NCI-H446 (cell line): Measurements from ENCODE around the gene SHROOM2.

ENCODE experiments used
- DNase-seq, 2 experiments: peaks; one replicate each; lab custom pipeline; 2025; lab: John Stamatoyannopoulos, UW

Gene SHROOM2

GRCh38 chrX:9940421-9940820 lies 154.2 kb downstream of the SHROOM2 start:
- DNase-seq: no peak

GRCh38 chrX:9942086-9942485 lies 155.9 kb downstream of the SHROOM2 start:
- DNase-seq: no peak

DNA sequence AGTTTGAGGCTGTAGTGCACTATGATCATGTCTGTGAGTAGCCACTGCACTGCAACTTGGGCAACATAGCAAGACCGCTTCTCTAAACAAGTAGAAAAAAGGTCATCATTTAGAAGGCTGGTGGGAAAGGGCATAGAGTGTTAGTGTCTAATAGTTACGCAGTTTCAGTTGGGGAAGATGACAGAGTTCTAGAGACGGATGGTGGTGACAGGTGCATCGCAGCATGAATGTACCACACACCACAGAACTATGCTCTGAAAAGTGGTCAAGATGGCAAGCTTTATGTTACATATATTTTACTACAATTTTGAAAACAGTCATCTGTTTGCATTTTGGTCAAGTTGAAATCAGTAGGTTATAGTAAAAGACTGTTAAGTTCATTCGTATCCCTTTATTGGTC lies 157.2 kb downstream of the SHROOM2 start:
- no peak for DNase-seq

GRCh38 chrX:9947131-9947794 lies 161.0 kb downstream of the SHROOM2 start:
- DNase-seq: no peak

DNA sequence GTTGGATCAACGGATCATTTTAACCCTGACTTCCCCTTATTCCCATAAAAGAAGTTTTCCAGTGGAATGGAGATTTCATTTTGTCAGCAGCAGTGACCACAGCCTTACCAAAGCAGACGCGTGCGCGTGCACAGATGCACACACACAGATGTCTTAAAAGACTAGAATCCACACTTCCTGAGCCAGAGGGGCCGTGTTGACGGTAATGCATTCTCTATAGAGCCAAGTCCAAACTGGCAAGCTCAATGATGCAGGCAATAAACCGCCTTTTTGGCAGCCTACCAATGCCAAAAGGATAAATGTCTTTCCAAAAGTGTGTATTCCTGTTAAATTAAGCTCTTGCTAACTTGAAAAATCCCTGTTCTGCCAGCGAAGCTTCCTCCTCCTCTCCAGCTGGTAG lies 162.2 kb downstream of the SHROOM2 start:
- peak; percentile 1 to 39 for DNase-seq

- no peak for DNase-seq
Observed at GRCh38 chrX:9952300-9952699, 166.1 kb downstream of the SHROOM2 start.

GRCh38 chrX:9953396-9953795 lies 167.2 kb downstream of the SHROOM2 start:
- DNase-seq: no peak

GRCh38 chrX:9955506-9955905 lies 169.3 kb downstream of the SHROOM2 start:
- no peak for DNase-seq

- DNase-seq: no peak
Observed at GRCh38 chrX:9957743-9958142, 171.5 kb downstream of the SHROOM2 start.

GRCh38 chrX:9958183-9958582 lies 172.0 kb downstream of the SHROOM2 start:
- no peak for DNase-seq

DNA sequence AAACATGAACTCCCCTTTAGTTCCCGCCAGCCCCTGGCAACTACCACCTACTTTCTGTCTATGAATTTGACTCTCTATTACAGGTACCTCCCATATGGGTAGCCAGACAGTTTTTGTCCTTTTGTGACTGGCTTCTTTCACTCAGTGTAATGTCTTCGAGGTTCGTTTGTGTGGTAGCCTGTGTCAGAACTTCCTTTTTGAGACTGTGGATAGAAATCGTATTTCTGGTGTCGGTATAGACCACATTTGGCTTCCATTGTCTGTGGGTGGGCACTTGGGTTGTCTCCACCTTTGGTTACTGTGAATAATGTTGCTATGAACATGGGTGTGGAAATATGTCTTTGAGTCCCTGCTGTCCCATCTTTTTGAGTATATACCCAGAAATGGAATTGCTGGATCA lies 175.5 kb downstream of the SHROOM2 start:
- no peak for DNase-seq

GRCh38 chrX:9966775-9967408 lies 180.7 kb downstream of the SHROOM2 start, which contains the start of gene CLDN34:
TSS of gene CLDN34 (plus strand) at chrX:9967358. CDS start at chrX:9967358, 0 bp downstream.
- DNase-seq: no peak

GRCh38 chrX:9977635-9978034 lies 191.4 kb downstream of the SHROOM2 start:
- no peak for DNase-seq

GRCh38 chrX:9980401-9980800 lies 194.2 kb downstream of the SHROOM2 start:
- no peak for DNase-seq

DNA sequence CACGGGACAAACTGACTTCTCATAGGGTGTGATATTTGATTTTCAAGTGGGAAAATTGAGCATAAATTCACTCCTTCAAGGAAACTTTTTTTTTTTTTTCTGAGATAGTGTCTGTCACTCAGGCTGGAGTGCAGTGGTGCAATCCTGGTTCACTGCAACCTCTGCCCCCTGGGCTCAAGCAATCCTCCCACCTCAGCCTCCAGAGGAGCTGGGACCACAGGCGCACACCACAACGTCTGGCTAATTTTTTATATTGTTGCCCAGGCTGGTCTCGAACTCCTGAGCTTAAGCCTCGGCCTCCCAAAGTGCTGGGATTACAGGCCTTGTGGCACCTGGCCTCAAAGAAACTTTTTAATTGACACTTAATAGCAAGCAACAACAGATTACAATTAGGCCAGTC lies 194.7 kb downstream of the SHROOM2 start:
- DNase-seq: no peak

DNA sequence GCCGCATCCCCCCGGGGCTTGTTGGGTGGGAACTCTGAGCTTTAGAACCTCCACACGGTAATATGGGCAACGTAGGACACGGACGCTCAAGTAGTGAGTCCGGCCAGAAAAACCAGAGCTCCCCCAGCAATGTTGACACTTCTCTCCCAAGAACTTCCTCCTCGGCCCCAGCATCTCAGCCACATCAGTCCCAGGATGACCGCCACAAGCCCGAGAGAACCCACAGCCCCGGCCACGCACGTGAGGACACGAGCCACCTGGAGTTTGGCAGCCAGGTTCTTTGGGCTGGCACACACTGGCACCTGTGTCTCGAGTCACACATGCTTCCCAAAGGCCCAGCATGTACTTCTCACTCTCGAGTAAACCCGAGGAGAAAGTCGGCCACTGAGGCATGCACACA lies 197.2 kb downstream of the SHROOM2 start:
- DNase-seq: no peak

- no peak for DNase-seq
Observed at GRCh38 chrX:9983846-9984245, 197.6 kb downstream of the SHROOM2 start.

DNA sequence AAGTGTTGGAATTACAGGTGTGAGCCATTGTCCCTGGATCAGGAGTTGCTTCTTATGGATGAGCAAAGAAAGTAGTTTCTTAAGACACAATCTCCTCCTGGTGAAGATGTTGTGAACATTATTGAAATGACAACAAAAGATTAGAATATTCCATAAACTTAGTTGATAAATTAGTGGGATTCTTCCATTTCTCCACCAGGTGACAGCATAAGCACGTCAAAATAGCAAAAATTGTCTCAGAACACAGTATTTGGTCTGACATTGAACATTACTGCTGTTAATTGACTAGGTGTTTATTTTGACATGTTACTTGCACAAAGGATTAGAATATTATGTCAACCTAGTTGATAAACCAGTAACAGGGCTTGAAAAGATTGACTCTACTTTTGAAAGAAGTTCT lies 202.5 kb downstream of the SHROOM2 start:
- no peak for DNase-seq

DNA sequence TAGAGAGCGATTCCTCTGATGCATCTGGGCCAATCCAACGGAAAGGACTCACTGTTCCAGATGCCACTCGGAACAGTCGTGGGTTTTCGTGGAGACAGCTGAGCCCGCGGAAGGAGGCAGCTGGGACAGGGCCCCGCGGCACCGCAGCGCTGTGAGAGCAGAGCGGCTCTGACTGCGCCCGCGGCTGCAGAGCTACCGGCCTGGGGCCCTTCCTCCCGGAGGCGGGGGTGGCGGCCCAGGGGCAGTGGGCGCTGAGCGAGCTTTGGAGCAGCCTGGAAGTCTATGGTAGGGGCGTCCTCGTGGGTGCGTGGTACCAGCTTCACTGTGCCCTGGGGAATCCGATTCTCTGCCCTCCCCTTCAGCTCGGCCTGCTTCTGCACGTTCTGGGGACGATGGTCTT lies 205.8 kb downstream of the SHROOM2 start:
- DNase-seq: no peak

- DNase-seq: no peak
Observed at GRCh38 chrX:9992724-9993123, 206.5 kb downstream of the SHROOM2 start.

DNA sequence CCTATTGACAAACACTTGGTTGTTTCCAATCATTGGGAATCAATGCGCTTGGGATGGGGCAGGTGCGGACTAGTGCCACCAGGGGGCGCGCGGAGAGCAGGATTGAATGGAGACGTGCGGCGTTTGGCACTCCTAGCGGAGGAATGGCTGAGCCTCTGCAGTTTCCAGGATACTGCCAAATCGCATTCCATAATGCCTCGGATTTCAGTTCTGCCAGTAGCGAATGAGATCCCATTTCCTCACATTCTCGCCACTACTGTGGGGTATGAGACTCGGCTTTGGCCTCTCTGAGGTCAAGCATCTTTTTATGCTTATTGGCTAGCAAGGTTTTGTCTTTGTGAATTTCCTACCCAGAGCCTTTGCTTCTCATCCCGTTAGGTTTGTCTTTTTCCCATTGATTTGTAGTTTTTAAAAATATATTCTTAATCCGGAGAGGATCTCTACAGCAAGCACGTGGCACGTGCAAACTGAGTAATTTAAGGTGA lies 209.7 kb downstream of the SHROOM2 start:
- DNase-seq: peak in 1 of 2 experiments; percentile 43

DNA sequence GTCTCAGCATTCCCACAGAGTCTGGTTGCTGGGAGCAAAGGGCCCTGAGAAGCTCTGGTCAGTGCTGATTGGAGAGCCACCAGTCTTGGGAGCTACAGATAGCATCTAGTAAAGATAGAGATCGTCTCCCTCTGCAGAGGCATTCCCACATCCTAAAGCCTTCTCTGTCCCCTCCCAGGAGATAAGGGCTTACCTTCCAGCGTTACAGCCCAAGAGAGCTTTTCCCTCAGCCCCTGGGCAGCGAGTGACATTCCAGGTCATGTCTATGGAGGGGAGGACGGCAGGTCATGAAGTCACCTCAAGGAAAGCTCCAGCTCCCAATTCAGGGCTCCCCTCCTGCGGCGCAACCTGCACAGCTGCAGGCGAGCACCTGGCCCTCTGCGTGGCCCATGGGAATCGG lies 210.8 kb downstream of the SHROOM2 start:
- DNase-seq: no peak

DNA sequence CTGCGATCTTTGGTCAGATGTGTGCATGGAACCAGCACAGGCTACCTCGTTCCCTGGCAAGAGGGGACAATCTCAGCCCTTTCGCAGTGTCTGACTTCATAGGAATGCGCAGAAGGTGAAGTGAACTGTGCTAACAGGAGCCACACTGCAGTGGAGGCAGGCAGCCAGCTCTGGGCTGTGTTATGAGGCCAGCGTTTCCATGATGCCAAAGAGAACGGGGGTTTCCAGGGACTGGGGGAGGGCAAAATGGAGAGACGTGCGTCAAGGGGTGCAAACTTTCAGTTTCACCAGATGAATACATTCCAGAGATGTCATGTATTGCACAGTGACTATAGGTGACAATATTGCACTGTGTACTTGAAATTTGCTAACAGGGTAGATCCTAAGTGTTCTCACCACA lies 211.3 kb downstream of the SHROOM2 start:
- no peak for DNase-seq
